ENCODE results near the gene NHS. TPM values are rescaled to one million over a fixed set of nuclear protein-coding genes. Genes with fewer than 3 reads are reported as not detected.

Gene NHS
- total RNA-seq, 1 experiment from 2014 or later, result 5.7 TPM

DNA sequence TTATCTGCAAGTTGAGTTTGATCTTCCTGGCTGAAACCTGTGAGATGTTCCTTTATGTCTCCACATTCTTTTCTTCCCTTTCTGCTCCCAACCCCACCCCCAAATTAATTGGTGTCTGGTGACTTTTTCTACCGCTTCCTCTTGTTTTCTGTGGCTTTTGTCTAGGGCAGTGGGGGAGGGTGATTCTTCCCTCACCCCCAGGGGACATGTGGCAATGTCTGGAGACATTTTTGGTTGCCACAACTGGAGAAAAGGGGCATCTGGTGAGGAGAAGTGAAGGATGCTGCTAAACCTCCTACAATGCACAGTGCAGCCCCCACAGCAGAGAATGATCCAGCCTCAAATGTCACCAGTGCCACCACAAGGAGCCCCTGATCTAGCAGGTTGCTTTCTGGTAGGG lies 152.9 kb downstream of the NHS start (continued):
- TF ChIP-seq, protein P1, sequence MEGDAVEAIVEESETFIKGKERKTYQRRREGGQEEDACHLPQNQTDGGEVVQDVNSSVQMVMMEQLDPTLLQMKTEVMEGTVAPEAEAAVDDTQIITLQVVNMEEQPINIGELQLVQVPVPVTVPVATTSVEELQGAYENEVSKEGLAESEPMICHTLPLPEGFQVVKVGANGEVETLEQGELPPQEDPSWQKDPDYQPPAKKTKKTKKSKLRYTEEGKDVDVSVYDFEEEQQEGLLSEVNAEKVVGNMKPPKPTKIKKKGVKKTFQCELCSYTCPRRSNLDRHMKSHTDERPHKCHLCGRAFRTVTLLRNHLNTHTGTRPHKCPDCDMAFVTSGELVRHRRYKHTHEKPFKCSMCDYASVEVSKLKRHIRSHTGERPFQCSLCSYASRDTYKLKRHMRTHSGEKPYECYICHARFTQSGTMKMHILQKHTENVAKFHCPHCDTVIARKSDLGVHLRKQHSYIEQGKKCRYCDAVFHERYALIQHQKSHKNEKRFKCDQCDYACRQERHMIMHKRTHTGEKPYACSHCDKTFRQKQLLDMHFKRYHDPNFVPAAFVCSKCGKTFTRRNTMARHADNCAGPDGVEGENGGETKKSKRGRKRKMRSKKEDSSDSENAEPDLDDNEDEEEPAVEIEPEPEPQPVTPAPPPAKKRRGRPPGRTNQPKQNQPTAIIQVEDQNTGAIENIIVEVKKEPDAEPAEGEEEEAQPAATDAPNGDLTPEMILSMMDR (IDR thresholded peaks at IDR 0.05 in 2 of 3, conservative IDR thresholded peaks at IDR 0.05 in 1 of 3; ENCODE audit: borderline replicate concordance in 1 of 3, insufficient read depth in 1 of 3, low read depth in 2 of 3, low read length in 2 of 3), result no peak
- TF ChIP-seq SP1 (IDR thresholded peaks at IDR 0.05; ENCODE audit: low read depth), result no peak
- no peak for TF ChIP-seq POLR2A (IDR thresholded peaks at IDR 0.05; ENCODE audit: borderline replicate concordance, extremely low read depth, insufficient read depth, insufficient read length)
- TF ChIP-seq SRF (IDR thresholded peaks at IDR 0.05; ENCODE audit: low read depth), result no peak

DNA sequence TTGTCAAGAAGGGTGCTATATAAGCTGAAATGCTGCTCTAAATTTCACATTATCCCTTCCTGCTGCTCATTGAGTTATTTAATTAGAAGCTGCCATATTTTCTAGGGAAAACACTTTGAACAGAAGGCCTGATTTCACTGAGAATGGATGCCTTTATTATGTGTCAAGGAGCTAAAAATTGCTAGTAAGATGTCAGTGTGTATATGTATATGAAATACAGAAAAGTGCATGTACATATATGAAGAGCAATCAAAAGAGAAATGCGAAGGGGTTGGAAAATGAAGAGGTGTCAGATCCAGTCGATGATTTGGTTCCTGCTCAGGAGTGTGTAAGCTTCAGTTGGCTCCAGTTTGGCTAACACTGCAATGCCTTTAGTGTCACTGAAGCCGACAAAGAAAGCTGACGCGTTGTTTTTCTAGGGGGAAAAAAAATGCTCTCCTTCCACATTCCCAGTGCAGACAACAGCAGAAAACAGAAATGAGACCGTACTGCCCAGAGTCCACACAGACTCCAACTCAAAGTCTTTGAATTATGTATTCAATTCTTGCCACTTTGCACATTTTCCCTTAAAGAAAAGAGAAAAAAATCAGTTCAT lies 154.2 kb downstream of the NHS start:
- TF ChIP-seq, protein P2, sequence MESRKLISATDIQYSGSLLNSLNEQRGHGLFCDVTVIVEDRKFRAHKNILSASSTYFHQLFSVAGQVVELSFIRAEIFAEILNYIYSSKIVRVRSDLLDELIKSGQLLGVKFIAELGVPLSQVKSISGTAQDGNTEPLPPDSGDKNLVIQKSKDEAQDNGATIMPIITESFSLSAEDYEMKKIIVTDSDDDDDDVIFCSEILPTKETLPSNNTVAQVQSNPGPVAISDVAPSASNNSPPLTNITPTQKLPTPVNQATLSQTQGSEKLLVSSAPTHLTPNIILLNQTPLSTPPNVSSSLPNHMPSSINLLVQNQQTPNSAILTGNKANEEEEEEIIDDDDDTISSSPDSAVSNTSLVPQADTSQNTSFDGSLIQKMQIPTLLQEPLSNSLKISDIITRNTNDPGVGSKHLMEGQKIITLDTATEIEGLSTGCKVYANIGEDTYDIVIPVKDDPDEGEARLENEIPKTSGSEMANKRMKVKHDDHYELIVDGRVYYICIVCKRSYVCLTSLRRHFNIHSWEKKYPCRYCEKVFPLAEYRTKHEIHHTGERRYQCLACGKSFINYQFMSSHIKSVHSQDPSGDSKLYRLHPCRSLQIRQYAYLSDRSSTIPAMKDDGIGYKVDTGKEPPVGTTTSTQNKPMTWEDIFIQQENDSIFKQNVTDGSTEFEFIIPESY (IDR thresholded peaks at IDR 0.05; ENCODE audit: extremely low read depth, insufficient replicate concordance, low read length), result no peak
- TF ChIP-seq, protein P3, sequence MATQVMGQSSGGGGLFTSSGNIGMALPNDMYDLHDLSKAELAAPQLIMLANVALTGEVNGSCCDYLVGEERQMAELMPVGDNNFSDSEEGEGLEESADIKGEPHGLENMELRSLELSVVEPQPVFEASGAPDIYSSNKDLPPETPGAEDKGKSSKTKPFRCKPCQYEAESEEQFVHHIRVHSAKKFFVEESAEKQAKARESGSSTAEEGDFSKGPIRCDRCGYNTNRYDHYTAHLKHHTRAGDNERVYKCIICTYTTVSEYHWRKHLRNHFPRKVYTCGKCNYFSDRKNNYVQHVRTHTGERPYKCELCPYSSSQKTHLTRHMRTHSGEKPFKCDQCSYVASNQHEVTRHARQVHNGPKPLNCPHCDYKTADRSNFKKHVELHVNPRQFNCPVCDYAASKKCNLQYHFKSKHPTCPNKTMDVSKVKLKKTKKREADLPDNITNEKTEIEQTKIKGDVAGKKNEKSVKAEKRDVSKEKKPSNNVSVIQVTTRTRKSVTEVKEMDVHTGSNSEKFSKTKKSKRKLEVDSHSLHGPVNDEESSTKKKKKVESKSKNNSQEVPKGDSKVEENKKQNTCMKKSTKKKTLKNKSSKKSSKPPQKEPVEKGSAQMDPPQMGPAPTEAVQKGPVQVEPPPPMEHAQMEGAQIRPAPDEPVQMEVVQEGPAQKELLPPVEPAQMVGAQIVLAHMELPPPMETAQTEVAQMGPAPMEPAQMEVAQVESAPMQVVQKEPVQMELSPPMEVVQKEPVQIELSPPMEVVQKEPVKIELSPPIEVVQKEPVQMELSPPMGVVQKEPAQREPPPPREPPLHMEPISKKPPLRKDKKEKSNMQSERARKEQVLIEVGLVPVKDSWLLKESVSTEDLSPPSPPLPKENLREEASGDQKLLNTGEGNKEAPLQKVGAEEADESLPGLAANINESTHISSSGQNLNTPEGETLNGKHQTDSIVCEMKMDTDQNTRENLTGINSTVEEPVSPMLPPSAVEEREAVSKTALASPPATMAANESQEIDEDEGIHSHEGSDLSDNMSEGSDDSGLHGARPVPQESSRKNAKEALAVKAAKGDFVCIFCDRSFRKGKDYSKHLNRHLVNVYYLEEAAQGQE (IDR thresholded peaks at IDR 0.05; ENCODE audit: low read depth), result no peak
- TF ChIP-seq ELF1 (IDR thresholded peaks at IDR 0.05; ENCODE audit: borderline replicate concordance, low read depth), result no peak
- TF ChIP-seq, protein P1 (IDR thresholded peaks at IDR 0.05 in 2 of 3, conservative IDR thresholded peaks at IDR 0.05 in 1 of 3; ENCODE audit: borderline replicate concordance in 1 of 3, insufficient read depth in 1 of 3, low read depth in 2 of 3, low read length in 2 of 3), result no peak
- TF ChIP-seq POLR2AphosphoS5 (IDR thresholded peaks at IDR 0.05; ENCODE audit: low read depth, low read length), result no peak
- TF ChIP-seq ZNF274 (IDR thresholded peaks at IDR 0.05; ENCODE audit: low read depth, low read length), result no peak
- TF ChIP-seq YY1 (IDR thresholded peaks at IDR 0.05; ENCODE audit: extremely low read depth, insufficient replicate concordance, low read depth, low read length), result no peak
- no peak for TF ChIP-seq CBX3 (IDR thresholded peaks at IDR 0.05; ENCODE audit: low read depth)
- no peak for TF ChIP-seq JUND (IDR thresholded peaks at IDR 0.05)
- TF ChIP-seq SRF (IDR thresholded peaks at IDR 0.05; ENCODE audit: low read depth), result no peak
- intact Hi-C loops (cut with micrococcal nuclease), result no loop called here
- no TSS peak for BruUV-seq (replicated peaks)

More for the DNA sequence above, 154.2 kb downstream of the NHS start:
- no peak overlapping the region for H2AFZ ChIP-seq (ENCODE audit: low read depth, low read length, poor library complexity, severe bottlenecking)
- H3K36me3 ChIP-seq (ENCODE audit: control insufficient read depth in 1 of 2, insufficient read depth in 2 of 2, low read length in 2 of 2), result no peaks in the 10 kb centered on the region
- H3K9ac ChIP-seq (ENCODE audit: low read length), result no peak overlapping the region
- no peaks in the 10 kb centered on the region for H4K20me1 ChIP-seq (ENCODE audit: insufficient read depth)
- no peaks in the 10 kb centered on the region for H3K79me2 ChIP-seq (ENCODE audit: insufficient read depth, low read length)
- ATAC-seq (no peak), DNase-seq (ENCODE audit: low read depth, low spot score) (no peak)
- CTCF ChIA-PET, result no interaction called here
- no peak overlapping the region for H3K4me3 ChIP-seq (replicated peaks in 1 of 2; ENCODE audit: low read depth in 1 of 2, low read length in 2 of 2)
- no peaks in the 10 kb centered on the region for H3K9me2 ChIP-seq (ENCODE audit: insufficient read depth)
- H3K4me1 ChIP-seq (ENCODE audit: control insufficient read depth in 1 of 2, insufficient read depth in 2 of 2, low read length in 2 of 2), result peaks cover 0 to 7% of the 10 kb centered on the region in 2 experiments; a peak in 1 of 4 replicates
- RAD21 ChIA-PET (ENCODE audit: low non-redundant PET in 1 of 2, low total read pairs in 2 of 2, uncharacterized antibody in 2 of 2, unreplicated experiment in 2 of 2), result no interaction called here
- H3K4me2 ChIP-seq (ENCODE audit: low read length), result no peak overlapping the region
- H3K27ac ChIP-seq (ENCODE audit: low read depth, low read length), result no peak overlapping the region
- H3K9me3 ChIP-seq (ENCODE audit: control insufficient read depth in 1 of 2, insufficient read depth in 1 of 2, low read depth in 1 of 2, low read length in 2 of 2), result no peaks in the 10 kb centered on the region
- POLR2A ChIA-PET, result no interaction called here
- no peaks in the 10 kb centered on the region for H3K27me3 ChIP-seq (ENCODE audit: insufficient read depth, low read length)
